HG02981 (cell line): ENCODE data around the gene SLC66A3.

Source experiments
- ATAC-seq: cut with Tn5 transposase; IDR thresholded peaks from one replicate; pipeline ENCODE4 v1.9.1; 2021; ENCODE audit warnings: mild to moderate bottlenecking, moderate library complexity; ENCODE audit not compliant: unreplicated experiment

The SLC66A3 gene

DNA sequence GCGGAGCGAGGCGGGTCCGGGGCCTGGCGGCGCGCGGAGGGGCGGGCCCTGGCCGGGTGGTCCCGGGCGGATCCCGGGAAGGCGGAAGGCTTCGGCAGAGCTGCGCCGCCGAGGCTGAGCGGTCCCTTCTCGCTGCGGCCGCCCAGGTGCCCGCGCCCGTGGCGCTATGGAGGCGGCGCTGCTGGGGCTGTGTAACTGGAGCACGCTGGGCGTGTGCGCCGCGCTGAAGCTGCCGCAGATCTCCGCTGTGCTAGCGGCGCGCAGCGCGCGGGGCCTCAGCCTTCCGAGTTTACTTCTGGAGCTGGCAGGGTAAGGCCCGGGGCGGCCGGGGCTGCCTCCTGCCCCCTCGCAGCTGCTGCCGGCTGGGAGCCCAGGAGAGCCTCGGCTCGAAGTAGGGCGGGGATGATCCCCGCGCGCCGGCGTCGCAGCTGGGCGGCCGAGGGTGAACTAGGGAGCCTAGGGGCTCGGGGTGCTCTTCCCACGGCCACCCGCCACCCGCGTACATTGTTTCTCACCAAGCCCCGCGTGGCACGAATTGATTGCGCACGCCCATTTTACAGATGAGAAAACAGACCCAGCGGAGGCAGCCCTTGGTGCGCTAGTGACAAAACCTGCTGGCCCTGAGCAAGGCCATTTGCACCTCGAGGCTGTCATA, at the start of gene SLC66A3:
SLC66A3 (plus strand) TSS at position 87 of the 655 bp plus-strand sequence; CDS start at position 167, 80 bp downstream.
- peak; percentile 79 for ATAC-seq

DNA sequence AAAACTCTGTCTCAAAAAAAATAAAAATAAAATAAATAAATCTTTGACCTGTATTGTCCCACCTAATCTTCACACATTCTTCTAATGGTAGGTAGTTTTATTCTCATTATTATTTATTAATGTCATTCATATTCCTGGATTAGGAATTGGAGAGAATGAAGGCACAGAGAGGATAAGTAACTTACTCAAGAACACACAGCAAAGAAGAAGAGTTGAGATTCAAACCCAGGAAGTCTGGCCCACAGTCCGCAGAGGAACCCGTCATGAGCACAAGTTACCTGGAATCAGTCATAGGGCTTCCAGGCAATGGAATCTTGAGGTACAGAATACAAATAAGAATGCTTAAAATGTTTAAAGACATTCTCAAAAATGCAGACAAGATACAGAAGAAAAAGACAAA, 46.3 kb upstream of the SLC66A3 start:
- no peak for ATAC-seq

DNA sequence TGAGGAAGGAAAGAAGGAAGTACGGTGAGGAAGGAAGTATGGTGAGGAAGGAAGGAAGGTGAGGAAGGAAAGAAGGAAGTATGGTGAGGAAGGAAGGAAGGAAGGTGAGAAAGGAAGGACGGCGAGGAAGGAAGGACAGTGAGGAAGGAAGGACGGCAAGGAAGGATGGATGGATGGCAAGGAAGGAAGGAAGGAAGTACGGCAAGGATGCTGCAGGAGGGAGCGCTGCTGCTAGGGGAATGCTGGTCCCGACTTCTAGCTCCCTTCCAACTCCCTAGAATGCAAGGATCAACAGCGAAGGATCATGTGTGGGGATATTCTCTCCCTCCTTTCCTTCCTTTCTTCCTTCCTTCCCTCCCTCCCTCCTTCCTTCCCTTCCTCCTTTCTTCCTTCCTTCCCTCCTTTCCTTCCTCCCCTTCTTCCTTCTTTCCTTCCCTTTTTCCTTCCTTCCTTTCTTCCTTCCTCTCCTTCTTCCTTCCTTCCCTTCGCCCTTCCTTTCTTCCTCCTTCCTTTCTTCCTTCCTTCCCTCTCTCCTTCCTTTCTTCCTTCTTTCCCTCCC, 42.3 kb upstream of the SLC66A3 start:
- no peak for ATAC-seq

DNA sequence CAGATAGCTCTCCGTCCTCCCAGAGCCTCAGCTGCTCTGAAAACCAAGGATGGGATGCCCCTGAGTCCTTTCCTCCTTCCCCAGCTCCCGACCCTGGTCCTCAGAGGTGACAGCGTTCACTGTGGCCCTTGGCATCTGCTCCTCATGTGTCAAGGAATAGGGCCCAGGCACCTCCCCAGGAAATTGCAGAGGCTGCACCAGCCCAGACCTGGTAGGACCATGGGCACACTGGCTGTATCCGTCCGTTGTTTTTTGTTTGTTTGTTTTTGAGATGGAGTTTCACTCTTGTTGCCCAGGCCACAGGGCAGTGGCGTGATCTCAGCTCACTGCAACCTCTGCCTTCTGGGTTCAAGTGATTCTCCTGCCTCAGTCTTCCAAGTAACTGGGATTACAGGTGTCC, 37.5 kb upstream of the SLC66A3 start:
- no peak for ATAC-seq

DNA sequence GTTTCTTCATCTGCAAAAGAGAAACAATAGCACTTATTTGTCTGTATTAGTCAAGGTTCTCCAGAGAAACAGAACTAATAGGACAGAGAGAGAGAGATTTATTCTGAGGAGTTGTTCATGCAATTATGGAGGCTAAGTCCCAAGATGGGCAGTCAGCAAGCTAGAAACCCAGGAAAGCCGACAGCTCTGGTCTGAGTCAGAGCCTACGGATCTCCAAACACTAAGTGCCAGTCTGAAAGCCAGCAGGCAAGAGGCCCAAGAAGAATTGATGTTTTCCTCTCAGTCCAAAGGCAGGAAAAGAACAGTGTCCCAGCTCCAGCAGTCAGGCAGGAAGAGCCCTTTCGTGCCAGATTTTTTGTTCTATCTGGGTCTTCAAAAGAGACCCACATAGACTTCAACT, 36.5 kb upstream of the SLC66A3 start:
- no peak for ATAC-seq

DNA sequence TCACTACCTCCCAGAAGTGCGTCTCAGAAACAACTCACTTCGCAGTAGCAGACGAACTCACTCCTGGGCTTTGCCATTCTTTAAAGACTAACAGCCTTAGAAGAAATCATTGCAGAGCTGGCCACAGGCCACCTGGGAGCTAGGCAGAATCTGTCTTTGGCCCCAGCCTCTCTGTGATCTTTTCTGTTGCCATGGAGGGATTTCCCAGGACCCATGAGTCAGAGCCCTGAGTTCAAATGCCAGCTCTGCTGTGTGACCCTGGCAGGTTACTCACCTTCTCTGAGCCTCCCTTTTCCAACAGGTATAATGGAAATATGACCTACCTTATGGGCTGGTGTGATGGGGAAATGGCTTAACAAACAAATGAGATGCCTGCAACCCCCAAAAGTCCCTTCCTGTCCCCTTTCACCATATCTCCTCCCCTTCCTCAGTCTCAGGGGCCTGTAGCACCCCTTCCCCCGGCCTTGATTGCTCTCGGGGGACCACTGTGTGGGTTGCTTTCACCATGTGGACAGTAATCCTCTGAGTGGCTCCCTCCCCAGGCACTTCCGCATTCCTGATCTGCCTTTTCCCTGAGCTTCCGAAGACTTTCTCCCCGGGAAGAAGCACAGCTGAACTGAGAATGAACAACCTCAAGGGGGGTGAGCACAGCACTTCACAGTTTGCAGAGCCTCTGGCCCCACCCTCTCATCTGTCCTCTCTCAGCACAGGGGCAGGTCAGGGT, 34.0 kb upstream of the SLC66A3 start:
- ATAC-seq: no peak

DNA sequence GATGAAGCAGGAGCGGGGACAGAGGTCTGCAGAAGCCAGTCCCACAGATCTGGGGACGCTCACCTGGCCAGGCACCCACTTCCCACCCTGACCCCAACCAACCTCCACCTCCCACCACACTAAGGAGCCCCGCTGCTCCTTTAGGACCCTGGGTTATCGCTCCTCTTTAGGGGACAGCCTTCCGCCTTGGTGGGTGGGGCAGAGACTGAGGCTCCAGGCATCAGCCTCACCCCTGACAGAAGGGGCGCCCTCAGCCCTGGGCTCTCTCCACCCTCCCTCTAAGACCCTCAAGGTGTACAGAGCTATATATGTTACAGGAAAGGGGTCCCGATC, 33.5 kb upstream of the SLC66A3 start:
- no peak for ATAC-seq

DNA sequence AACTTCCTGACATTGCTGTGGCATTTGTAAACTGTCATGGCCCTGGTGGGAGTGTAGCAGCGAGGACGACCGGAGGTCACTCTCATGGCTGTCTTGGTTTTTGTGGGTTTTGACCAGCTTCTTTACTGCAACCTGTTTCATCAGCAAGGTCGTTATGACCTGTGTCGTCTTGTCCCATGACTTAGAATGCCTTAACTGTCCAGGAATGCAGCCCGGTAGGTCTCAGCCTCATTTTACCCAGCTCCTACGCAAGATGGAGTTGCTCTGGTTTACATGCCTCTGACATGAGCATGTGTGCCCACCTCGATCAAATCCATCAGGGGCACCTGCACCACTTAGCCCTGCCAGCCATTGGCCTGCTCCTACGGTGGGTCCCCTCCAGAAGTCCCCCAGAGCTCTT, 32.9 kb upstream of the SLC66A3 start:
- no peak for ATAC-seq

DNA sequence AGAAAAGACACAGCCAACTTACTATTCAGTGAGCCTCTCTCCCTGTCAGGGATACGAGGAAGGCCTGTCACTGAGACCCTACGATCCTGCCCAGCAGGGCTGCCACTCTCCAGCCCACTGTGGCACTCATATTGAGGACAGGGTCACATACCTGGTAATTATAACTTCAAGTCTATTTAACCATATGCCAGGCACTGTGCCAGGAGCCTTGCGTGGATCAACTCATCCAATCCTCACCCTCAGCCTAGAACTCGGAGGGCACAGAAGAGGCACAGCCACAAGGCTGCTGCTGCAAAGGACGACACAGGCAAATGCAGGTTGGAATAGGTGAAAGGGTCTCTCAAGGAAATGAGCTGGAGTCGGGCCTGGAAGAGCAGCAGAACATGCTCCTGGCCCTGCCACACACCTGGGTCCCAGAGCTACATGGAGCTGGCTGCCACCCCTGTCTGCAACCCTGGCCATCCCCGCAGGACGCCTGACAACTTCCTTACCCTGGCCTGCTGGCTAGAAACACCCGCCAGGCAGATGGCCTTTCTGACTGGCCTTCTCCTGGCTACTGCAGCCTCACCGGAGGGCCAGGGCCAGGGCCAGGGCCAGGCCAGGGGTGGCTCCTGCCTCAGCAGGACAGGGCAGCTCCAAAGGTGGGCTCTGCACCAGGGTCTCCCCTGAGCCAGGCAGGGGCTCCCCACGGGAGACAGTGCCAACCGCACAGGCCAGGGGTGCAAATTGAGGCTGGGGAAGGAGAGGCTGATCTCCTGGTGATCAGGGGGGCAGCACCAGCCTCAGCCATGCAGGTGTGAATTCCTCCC, 32.1 kb upstream of the SLC66A3 start:
- no peak for ATAC-seq

DNA sequence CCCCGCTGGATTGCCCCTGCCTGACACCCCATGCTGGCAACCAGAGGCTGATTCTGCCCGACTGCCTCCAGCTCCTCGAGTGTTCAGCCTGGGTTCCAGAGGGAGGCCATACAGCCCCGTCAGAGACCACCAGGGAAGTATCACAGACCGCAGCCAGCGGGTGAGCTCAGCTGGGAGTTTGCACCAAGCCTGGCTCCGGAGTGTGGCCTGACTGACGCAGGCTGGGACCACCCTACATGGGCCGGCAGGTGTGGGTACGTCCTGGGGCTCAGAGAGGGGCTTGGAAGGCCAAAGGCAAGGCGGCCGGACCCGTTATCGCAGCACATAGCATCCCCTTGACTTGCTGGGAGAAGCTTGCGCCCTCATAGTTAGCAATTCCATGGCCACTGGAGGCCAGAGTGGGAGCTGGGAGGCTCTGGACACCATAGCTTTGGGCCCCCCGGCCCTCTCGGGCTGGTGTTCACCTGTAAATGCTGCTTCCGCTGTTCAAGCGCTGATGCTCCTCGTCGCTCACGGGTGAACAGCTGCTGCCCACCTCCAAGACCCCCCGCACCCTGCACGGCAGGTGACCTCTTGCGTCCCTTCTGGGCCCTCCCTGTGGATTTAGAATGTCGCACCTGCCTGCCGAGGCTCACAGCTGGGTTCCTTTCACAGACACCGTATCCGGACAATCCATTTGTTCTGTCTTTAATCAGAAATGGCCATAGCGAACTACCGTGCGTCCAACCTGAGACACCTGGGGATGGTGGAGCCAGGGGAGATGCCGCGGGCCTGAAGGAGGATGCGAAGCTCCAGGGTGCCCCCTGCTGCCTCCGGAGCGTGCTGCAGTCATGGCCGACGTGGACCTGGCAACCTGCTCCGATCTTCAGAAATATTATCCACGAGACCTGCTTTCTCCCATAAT, 31.2 kb upstream of the SLC66A3 start:
- ATAC-seq: peak; percentile 52

DNA sequence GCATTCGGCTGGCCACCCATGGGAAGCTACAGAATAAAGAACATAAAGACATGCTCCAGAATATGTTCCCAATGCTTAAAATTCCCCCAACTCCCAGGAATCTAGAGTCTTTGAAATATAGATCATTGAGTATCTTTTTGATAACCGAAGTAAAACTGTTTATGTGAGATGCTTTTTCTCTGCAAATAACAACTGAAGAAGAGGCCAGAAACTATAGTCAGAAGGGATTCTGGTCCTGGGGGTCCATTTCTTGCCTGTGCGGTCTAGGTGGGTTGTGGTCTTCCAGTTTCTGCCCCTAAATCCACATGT, 30.6 kb upstream of the SLC66A3 start:
- ATAC-seq: no peak

DNA sequence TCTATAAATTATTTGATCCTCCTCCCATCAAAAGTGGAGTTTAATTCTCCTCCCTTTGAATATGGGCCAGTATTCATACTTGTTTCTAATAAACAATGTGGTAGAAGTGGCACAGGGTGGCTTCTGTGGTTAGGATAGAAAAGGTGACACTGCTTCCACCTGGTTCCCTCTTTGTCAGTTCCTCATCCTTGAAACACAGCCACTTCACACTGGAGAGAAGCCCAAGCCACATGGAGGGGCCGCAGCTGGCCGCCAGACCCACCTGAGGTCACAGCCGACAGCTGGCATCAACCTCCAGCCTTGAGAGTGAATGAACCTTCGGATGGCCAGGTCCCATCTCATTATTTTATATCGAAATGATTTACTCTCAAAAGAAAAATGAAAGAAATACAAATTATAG, 27.5 kb upstream of the SLC66A3 start:
- ATAC-seq: no peak

DNA sequence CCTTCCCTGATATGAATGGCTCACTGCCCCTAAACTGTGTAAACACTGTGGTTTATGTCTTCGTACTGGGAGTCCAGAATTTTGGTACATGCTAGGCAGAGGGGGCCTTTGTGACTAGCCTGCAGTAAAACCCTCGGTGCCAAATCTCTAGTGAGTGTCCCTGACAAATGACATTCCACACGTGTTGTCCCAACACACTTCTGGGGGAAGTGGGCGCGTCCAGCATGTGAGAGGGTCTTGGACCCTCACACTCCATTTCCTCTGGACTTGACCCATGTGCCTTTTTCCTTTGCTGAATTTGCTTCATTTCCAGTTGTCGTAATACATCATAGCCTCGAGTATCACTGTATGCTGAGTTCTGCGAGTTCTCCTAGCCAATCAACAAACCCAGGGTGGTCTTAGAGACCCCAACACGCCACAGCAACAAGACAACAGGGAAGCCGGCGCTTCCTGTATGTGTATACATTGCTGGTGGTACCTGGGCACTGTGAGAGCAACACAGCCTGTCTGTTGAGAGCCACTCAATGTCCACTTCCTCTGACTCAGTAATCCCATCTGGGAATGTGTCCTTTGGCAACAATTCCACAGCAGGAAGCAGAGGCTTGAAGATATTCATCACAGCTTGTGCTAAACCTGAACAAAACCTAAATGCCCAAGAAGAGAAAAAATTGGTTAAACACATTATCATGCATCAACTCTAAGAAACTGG, 26.9 kb upstream of the SLC66A3 start:
- ATAC-seq: no peak

DNA sequence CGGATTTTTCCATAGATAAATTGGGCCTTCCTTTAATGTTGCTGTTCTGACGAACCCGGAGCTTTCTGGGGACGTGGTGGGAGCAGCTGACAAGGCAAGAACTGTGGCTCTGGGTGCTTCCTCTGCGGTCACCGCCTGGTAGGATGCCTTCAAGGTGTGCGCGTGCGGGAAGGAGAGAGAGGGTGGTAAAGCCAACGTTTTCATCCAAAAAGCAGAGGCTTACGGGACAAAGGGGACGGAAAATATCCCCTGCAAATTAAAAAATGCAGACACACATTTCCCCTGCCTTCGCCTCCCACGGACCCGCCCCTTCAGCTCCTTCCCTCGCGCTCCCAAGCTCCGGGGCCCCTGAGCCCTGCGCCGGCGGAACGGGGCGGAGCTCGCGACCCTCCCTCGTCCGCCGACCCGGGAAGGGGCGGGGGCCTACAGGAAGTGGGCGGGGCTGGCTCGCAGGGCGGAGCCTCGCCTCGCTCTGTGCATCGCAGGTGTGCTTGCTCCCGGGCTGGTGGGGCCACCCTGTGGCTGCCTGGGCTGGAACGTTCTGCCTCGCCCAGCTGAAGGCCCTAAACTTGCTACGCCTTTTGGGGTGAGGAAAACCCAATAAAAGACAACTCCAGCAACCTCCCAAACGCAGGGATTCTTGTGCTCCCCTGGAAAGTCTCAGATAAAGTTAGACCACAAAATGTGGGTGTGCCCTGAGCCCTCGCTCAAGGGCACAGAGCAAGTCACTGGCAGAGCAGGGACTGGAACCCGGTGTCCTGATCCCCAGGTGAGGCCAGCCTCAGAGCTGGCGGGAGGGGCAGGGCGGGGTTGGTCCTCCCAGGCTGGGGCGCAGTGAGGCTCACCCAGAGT, 25.4 kb upstream of the SLC66A3 start:
- ATAC-seq: peak; percentile 70

DNA sequence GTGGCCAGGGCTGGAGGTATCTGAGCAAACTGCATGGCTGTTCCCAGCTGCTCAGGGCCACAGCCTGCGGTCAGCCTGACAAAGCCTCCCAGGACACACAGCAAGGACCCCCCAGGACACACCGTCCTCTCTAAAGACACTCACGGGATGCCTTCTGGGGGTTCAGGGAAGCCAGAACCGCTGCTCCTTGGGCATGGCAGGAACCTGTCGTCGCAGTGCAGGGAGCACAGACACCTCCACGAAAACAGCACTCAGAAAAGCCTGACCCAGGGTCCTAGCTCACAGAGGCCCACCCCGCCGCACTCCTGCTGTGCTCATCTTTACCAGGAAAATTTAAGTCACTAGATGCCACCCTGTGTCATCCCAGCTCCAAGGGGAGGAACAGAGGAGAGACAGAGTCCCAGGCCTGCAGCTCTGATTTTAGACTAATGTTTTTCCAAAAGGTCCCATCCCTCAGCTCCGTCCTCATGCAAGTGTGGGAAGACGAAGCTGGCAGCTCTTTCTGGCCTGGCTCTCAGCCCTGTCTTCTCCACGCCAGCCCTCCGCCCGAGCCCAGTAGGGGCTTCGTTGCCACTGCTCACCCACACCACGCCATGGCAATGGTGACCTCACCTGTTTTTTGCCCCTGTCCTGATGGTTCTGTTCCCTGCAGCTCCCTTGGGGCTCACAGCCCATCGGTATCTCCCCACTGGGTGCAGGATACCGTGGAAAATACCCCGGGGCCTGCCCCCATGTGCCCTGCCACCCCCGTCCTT, 23.9 kb upstream of the SLC66A3 start:
- no peak for ATAC-seq

DNA sequence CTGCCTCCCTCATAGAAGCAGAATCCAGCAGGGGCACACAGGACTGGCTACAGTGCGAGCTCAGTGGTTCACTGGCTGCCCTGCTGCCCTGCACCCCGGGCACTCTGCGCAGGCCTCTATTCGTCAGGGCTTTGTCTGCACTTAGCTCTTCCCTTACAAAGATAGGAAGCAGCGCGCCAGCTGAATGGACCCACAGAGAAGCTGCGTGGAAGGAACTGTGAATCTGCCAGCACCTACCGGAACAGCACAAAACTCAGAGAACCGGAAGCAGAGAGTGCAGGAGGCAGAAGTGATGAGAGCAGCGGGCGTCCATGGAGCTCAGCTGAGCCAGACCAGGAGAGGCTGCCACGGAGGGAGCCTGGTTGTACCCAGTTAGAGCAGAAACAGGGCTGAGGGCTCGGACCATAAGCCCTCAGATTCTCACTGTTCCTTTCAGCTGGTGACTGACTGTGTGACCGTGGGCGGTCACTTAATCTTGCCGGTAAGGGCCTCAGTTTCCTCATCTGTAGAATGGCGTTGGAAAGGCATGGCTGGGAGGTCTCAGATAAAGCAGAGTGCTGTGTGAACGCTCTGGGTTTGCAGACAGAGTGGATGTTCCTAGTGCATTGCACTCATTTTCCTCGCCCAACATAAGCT, 23.1 kb upstream of the SLC66A3 start:
- no peak for ATAC-seq

DNA sequence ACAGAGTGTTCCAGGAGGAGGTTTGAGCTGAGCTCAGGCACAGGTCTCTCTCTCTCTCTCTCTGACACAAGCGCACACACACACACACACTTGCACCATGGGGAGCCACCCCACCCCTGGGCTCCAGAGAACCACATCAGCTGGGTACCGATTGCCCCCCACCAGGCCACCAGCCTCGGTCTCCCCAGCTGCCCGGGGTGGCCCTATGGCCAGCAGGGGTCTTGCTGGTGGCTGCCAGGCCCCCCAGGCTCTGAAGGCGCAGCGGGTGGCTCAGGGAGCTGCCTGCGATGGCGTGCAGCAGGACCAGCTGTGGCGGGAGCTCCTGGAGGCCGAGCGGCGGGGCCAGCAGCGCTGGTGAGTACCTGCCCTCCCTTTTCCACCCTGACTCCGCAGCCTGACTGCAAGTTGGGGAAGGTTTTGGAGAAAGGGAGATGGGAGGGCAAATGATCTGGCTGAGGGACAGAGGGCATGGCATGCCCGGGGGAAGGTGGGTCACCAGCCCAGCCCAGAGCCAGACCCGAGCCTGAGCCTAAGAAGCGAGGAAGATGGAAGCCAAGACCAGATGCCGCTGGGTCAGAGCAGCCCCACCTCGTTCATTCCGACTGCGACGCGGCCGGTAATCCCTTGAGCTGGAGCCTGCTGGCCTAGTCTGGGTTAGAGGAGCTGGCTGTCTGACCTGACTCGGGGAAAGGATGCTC, 21.9 kb upstream of the SLC66A3 start:
- ATAC-seq: no peak

DNA sequence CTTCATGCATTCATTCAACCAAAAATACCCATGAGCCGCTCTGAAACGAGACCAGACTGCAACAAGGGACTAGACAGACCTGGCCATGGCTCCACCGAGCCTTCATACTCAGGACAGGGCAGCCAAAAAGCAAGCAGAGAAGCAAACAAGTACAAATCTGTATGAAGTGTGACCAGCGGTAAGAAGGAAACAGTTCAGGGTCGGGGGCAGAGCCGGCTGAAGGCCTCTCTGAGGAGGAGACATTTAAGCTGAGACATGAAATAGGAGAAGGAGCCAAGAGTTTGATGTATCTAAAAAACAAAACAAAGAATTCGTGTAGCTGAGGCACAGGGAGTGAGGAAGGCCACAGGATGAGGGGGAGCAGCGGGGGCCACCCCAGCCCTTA, 21.3 kb upstream of the SLC66A3 start:
- ATAC-seq: no peak
